CD4-positive, alpha-beta T cell treated with Interleukin-12 subunit alpha and Interleukin-12 subunit beta, for 1 hour (primary cell): ENCODE data around the gene OR51D1.

Experiments used
- DNase-seq: peaks from one replicate; pipeline ENCODE4 v3.0.0-alpha.2; 2020

Gene OR51D1

DNA sequence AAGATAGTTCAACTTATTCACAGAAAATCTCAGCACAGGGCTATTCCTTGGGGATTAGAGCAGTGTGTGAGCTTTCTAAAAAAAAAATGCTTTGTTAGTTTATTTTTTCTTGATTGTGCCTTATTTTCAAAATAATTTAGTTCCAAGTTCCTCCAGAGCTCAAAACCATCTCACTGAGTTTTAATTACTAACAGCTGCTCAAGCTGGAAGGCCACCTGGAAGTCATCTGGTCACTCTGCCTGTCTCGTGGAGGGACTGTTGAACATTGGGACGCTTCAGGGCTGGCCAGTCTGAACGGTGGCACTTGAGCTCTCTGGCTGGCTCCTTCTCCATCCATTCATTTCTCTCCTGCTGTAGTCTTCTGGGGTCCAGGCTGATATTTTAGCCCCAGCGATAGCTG is 10.5 kb downstream of the OR51D1 start:
- no peak for DNase-seq

DNA sequence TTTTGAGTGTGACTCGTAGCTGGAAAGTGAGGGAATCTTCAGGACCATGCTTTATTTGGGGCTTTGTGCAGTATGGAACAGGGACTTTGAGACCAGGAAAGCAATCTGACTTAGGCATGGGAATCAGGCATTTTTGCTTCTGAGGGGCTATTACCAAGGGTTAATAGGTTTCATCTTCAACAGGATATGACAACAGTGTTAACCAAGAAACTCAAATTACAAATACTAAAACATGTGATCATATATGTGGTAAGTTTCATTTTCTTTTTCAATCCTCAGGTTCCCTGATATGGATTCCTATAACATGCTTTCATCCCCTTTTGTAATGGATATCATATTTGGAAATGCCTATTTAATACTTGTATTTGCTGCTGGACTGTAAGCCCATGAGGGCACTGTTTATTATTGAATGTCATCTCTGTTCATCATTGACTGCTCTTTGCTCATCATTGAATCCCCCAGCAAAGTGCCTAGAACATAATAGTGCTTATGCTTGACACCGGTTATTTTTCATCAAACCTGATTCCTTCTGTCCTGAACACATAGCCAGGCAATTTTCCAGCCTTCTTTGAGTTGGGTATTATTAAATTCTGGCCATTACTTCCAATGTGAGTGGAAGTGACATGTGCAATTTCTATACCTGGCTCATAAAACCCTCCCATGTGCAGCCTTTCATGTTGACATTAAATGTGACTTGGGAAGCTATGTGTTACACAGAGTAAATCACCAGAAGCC is 17.5 kb downstream of the OR51D1 start:
- DNase-seq: no peak

DNA sequence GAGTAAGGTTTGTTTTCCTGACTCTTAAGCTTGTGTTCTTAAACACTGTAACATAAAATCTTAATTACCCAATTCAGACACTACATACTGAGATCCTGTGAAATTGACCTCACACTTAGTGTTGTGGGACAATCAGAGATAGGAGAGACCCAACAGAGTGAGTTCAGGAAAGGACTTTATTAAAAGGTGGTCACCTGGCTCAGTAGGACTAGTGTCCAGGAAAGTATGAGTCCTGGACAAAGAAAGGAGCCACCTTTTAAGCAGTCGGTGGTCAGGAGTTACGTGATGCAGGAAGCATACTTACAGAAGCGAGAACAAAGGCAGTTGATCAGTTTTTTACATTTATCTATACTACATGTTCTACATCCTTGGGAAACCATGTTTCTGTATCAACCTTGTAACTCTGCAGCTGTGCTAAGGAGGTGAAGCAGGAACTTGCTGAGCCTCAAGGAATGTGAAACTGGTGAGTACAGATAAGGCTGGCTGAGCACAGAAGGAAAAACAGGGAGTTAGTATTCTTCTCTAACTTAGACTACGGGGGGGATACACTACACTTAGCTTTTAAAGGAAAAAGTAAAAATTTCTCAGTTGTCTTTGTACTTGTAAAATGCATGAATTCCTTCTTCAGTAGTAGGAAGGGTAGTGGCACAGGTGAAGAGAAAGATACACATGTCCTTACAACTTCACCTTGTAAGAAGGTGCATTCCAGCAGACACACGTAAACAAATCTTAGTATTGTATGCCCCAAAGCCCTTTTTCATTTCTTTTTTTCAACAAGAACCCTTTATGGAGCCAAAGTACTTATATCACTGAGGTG is 21.6 kb downstream of the OR51D1 start:
- no peak for DNase-seq

DNA sequence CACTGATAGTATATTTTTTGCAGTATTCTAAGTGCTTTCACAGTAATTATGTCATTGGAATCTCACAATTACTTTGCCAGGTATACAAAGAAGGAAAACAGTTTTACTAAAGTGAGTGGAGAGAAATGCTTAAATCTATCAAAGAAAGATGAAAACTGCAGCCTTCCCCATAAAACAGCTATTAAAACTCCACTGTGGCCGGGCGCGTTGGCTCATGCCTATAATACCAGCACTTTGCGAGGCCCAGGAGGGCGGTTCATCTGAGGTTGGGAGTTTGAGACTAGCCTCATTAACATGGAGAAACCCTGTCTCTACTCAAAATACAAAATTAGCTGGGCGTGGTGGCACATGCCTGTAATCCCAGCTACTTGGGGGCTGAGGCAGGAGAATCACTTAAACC is 25.6 kb downstream of the OR51D1 start:
- DNase-seq: no peak

DNA sequence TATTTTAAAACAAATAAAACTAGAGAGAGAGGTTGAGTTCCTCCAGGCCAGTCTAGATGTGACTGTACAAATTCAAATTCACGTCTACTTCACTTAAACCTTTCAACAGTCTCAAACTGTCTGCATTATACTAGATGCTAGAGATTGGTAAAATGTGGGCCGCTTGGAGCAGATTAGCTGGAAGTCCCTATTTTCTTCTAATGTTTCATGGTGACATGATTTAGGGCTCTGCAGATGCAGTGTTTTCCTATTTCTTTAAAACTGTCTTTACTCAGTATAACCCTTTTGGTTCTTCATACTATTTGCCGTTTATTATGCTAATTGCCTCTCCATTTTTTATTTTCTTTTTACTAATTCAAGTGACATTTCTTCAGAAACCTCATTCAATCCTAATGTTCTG is 26.9 kb downstream of the OR51D1 start:
- DNase-seq: no peak

DNA sequence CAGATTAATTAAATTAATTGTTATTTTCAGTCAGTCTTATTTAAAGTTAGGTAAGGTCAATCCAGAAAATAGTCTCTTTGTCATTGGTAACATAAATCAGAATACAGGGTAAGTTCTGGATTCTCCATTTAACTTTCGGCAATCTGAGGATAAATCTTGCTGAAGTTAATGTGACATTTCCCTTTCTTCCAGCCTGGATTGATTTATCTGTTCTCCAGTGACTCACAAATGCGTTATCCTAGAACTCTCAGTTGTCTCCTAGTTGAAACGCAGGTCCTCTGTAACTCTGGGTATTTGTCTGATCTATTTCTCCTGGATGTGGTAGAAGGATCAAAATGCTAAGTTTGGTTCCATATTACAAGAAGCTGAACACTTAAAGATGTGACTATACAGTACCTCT is 27.5 kb downstream of the OR51D1 start:
- DNase-seq: no peak

DNA sequence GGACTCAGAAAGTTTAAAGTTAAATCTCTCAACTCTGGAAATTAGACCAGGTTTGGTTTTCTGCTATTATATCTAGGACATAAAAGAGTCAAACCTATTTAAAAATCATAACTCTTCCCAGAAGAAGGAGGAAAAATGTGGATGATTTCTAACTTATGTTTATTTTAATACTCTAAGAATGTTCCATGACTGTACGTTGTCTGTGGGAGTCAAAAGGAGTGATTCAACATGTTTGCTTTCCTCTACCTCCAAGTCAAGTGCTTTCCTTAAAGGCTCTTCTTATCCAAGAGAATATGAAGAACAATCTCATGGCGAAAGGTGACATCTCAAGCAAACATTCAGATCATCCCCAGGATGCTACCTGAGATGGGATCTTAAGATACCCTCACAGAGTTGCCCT is 28.1 kb downstream of the OR51D1 start:
- DNase-seq: no peak

DNA sequence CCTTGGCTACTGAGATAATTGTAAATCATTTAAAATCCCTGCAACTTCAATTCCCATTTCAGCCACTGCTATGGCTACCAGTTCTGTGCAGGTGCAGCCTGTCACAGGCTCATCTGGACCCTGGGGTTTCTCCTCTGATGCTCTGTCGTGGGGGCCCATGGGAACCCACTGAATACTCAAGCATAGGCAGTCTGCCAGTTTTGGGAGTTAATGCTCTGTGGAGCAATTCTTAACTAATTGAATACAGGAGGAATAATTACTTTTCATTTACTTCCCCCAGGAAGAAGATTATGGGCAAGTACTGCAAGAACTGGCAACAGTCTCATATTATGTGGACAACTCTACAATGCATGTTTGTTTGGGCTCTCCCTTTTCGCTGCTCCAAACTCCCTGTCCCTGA is 34.5 kb downstream of the OR51D1 start:
- DNase-seq: no peak

DNA sequence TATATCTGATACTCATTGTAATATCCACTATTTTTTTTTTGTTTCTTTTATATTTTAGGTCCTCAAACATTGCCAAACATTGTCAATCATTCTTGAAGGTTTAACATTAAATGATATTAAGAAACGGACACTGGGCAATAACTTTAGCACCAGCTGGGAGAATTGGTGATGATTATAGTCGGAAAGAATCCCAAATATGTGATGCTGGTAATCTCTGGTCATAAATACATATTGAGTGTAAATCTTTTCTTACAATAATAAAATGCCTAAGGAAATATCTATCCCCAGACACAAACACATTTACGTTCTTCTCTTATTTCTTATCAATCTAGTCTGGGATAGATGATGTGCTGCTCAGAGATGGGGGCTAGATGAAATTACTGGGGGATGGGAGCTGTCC is 35.2 kb downstream of the OR51D1 start:
- no peak for DNase-seq

DNA sequence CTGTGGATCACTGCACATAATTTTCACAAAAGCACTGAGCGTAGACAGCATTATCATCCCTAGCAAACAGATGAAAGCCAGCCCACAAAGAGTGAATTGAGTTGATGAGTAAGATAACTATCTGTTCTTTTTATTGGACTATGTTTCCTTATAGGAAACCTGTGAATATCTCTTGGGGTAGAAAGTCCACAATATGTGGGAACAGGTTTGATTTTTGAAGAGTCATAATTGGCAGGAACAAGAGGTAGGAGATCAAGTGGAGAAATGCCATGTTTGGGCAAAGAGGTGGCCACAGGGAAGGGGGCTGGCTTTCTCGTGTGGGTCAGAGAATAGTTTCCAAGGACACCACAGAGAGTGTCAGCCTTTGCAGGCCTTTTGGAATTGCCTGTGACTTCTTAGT is 36.5 kb downstream of the OR51D1 start:
- no peak for DNase-seq

DNA sequence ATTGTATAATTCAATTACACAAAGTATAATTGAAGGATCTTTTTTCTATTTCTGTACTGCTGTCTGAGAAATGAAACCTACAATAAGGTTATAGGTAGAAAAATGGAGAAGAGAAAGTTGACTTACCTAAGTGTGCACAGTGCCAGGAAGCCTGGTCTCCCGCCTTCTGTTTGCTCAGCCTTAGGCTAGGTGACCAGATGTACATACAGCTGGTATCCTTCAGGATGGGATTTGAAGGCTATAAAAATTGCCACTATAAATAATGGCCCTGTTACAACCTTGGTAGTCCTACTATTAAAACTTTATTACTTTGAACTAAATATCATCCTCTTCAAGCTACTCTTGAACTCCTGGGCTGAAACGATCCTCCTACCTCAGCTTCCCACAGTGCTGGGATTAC is 40.7 kb downstream of the OR51D1 start:
- no peak for DNase-seq

DNA sequence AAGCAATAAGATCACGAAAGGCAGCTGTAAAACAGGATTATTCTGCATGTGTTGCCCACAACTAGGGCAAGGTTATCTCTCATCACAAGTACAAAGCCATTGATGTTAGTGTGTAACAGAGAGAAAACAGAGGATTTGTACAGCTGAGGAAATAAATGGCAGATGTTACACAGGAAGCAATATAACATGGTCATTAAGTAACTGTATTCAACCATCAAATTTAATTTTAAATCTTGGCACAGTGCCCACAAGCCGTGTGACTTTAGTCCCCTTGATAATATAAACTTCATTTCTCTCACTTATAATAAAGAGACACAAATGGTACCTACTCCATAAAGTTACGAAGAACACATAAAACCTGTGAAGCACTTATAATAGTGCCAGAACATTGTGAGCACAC is 43.1 kb downstream of the OR51D1 start:
- DNase-seq: no peak

DNA sequence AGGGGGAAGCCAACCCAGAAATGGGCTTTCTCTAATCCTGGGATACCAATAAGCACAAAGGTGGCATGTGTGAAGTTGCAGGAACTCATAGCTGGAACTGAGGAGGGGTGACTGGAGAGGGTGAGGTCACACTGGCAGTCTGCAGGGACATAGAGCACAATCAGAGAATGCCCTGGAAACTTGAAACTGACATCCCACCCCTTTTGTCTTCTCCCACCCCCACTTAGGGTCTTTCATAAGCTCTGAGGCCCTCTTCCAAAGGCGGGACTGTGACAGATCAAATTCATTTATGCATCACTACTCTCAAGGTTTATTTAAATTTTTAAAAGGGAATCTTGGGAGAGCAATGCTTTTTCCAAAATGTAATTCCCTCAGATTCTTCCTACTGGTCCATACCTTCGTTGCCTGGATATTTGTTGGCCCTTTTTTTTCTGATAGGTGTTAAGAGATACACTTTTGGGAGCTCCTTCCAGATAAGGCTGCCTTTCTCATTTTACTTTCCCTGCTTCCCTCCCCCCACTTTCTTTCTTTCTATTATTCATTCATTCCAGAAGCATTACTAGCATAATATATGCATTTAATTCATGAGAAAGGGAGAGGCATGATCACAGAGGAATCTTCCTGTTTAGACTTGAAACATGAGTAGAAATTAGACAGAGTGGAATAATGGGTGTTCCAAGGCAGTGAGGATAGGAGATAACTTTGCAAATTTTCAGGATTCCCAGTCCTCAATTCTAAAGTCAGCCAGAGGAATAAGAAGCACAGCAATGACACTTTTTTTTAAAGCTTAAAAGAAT is 45.5 kb downstream of the OR51D1 start:
- no peak for DNase-seq

DNA sequence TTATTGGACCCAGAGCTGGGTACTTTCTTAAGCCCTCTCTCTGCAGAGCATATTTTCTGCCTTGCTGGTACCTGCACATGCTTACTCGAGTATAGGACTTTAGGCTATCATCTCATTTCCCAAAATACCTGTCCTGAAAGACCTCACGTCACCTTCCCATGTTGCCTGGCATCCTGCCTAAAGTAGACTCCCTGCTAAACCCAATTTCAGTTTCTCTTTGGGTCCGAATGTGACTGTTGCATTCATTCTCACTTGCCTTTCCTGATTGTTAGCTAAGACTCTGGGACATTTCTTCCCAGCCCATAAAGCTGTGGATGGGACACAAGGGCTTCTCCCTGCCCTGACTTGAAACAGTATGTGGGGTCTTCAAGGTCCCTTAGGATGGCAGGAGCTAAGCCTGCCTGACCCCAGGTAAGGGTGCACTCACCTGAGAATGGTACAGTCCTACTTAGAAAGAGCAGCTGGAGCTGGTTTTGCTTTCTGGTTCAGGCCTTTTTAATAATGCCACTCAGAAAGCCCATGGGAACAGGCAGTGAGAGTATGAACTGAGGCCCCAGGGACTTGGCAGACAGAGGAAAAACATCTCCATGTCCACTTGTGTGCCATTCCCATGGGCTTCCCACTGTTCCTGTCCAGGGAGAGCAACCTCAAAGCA is 47.5 kb downstream of the OR51D1 start:
- no peak for DNase-seq
